Embryonic facial prominence (tissue), 1 donor: ENCODE results near the gene KLHDC7B.

Source experiments
- DNase-seq: peaks from one replicate; pipeline ENCODE4 v3.0.0-alpha.2; 2016; ENCODE audit errors: extremely low spot score

The KLHDC7B gene

GRCh38 chr22:50572965-50573364 is 27.3 kb downstream of the KLHDC7B start:
- no peak for DNase-seq

GRCh38 chr22:50573491-50574382 is 28.0 kb downstream of the KLHDC7B start:
- DNase-seq: no peak

DNA sequence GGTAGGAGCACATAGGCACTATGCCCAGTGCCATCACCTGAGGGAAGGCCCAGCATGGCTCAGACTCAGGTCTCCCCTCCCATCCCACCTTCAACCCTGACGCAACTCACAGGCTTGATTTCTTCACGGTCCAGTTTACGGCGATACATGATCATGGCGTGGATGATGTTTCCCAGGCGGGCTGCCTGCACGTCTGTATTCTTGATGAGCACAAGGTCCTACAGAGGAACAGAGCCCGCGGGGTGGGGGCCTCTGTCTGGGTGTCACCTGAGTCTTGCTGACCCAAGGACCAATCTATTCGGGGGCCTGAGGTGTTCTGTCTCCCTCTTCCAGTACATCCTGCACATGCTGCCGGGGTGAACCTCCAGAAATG is 28.7 kb downstream of the KLHDC7B start:
- no peak for DNase-seq

- DNase-seq: no peak
These were observed 29.8 kb downstream of the KLHDC7B start for GRCh38 chr22:50575426-50575941.

- no peak for DNase-seq
These were observed 30.4 kb downstream of the KLHDC7B start for GRCh38 chr22:50576070-50576469.

DNA sequence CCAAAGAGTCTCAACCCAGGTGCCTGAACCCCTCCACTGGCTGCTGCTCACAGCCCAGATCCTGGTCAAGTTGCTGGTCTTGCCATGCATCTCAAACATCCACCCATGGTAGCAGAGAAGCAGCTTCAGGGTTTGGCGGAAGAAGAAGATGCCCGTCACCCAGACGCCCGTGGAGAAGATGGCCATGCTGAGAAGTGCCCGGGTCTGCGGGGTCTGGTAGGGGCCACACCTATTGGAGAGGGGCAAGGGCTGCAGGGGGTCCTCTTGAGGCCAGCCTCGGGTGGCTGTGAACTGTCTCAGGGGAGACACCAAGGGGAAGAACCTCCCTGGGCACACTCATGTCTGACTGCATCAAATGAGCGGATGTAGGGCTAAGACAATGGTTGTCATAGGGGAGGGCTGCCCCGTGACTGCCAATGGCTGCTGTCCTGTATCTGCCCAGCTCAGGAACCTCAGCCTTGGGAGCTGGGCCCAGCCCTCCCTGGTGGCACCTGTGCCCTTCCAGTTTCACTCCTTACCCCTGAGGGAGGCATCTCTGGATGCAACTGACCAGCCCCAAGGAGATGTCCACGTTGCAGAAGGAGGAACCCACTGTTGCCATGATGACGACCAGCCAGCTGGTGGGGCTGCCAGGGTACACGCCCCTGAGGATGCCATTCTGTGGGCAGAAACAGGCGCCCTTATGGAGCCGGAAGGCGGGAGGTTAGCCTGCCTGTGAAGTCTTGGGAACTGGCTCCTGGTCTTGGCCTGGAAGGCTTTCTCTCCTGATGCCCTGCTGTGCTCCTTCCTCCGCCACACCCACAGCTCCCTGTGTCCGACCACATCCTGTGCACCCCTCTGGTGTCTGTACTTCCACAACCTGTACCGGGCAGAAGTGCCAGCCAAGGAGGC is 31.4 kb downstream of the KLHDC7B start:
- no peak for DNase-seq

DNA sequence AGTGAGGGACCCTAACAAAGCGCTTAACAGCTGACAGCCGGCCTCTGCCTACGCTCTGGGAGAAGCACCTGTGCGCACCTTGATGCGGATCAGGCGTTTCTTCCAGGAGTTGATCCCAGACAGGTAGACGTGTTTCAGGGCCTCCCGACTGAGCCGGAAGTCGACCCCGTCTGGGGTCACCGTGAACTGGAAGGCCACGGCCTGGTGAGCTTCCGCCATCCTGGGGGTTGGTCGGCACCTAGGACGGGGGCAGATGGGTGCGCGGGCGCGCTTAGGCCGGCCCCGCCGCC is 31.9 kb downstream of the KLHDC7B start:
- DNase-seq: no peak

DNA sequence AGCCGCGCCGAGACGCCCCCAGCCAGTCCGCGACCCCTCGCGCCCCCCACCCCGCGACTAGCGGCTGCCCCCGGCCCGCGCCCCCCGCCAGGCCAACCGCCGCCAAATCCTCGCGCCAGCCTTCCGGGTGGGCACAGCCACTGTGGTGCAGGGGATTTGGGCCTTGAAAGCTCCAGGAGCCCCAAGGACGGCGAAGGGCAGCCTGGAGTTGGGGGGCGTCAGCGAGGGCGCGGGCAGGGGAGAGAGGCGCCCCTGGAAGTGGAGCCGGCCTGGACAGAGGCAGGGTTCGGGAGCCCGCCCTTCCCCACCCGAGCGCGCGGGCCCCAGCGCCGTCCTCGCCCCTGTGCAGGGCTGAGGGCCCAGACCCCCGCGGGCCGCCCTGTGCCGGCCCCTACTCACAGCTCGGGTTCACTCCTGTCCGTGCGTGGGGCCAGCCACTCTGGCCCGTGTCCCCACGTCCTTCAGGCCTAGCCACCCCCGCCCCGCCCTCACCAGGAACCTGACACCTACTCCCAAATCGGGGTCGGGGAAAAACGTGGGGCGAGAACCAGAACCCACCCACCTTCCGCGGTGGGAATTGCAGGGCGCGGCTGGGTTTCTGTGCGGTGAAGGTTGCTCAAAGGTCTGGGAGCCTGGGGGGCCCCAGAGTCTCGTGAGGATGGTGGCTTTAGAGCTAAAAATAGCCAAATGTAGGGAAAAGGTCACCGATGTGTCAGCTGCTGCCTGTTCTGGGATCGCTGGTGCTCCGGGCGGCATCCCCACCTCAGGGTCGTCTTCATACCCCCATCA is 32.5 kb downstream of the KLHDC7B start, which contains the start of gene CPT1B:
CPT1B (minus strand) TSS at position 441 of the 789 bp plus-strand sequence. CDS start 512 bp downstream, outside the sequence.
- DNase-seq: no peak

DNA sequence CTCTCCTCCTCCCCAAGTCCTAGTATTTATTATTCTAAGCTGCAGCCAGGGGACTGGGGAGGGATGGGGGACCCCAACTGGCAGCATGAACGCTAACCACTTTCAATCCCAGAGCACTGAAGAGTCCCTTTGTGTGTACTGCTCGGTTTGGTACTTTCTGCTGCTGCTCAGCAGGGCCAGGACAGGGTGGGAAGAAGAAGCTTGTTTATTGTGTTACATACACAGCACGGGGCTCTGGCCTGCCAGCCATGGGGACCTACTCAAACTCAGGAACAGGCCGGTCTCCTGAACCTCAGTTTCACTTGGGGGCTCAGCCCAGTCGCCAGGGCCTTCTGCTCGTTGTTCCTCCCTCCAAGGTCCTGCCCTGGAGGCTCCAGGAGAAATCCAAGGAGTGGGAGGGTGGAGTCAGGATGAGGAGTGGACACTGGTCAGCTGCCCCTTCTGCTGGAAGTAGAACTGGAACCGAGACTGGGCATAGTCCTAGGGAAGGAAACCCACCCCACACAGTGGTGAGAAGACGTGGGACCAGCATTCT is 33.1 kb downstream of the KLHDC7B start:
- DNase-seq: no peak

GRCh38 chr22:50579752-50580151 is 34.1 kb downstream of the KLHDC7B start:
- no peak for DNase-seq

GRCh38 chr22:50581031-50581949 is 35.6 kb downstream of the KLHDC7B start:
- no peak for DNase-seq

DNA sequence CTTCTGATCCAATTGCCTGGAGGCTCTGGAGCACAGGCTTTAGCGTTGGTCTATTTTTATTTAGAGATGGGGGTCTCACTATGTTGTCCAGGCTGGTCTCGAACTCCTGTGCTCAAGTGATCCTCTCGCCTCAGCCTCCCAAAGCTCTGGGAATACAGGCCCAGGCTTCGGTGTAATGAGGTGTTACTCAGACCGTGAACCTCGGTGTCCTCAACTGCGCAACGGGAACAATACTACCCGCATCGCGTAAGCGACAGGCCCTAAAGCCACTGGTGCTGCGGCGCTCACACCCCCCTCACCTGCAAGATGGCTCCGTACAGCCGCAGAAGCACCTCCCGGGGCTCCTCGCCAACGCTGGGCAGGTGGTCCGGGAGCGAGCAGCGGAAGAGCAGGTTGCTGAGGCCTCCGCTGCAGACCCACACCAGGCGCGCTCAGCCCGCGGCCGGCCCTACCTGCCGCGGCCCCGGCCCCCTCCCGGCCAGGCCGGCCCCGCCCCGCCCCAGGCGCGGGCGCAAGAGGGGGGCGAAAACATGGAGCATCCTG is 36.3 kb downstream of the KLHDC7B start:
- DNase-seq: no peak

DNA sequence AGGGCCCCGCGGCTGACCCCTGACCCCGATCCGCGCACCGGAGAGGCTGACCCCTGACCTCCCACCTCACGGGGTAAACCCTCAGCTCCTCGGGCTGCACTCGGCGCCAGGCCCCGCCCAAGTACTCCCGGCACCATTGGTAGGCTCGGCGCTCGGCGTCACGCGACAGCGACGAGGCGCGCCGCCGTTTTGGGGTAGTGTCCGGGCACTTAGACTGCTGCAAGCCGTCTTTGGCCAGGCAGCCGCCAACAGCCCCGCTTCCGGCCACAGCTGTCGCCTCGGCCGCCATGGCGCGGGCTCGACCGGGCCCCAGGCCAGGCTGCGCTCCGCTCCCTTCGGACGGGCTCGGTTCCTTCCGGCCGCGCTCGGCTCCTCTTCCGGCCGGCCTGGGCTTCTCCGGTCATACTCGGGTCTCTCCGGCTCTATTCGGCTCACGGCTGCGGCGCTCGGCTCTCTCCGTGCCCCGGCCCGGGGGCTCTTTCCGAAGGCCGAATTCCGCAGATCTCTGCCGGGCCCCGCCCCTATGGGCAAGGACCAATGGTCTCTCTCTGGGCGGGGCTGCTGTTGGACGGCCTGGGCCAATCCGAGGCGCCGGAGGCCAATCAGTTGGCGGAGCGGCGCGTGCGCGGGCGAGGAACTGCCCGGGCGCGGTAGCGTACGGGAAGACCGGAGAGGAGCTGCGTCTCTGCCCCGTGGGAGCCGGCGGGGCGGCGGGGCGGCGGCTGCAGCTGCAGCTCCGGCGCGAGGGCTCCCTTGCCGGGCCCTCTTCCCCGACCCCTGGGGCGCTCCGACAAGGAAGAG is 37.0 kb downstream of the KLHDC7B start, which contains the start of gene CHKB:
CHKB (minus strand) TSS at position 357 of the 801 bp plus-strand sequence; CDS start at position 289, 68 bp downstream.
- peak; percentile 96 for DNase-seq

DNA sequence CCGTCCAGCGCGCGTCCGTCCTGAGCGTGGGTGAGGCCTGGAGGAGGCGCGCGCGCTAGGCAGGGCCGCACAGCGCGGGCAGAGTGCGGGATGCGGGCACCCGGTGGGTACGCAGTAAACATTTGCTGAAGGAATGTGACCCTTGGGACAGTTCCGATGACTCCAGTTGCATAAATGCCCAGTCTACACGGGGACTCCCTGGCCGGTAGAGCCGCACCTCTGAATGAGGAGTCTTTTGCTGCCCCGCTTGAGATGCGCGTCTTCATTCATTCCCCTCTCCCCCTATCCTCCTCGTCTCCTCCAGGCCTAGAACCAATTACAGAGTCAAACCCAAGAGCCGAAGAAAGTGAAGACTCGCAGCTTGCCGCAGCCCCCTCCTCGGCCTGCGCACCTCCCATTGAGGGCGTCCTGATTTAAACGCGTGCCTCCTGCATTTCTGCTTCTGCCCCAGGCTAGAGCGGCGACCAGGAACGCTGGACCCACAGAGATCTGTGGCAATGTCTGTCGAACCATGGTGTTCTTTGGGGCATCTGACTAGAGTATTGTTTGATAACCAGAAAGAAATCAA is 37.7 kb downstream of the KLHDC7B start:
- no peak for DNase-seq

GRCh38 chr22:50584106-50585096 is 38.7 kb downstream of the KLHDC7B start:
- no peak for DNase-seq

GRCh38 chr22:50585238-50585637 is 39.5 kb downstream of the KLHDC7B start:
- DNase-seq: no peak

GRCh38 chr22:50585781-50586180 is 40.1 kb downstream of the KLHDC7B start:
- no peak for DNase-seq

DNA sequence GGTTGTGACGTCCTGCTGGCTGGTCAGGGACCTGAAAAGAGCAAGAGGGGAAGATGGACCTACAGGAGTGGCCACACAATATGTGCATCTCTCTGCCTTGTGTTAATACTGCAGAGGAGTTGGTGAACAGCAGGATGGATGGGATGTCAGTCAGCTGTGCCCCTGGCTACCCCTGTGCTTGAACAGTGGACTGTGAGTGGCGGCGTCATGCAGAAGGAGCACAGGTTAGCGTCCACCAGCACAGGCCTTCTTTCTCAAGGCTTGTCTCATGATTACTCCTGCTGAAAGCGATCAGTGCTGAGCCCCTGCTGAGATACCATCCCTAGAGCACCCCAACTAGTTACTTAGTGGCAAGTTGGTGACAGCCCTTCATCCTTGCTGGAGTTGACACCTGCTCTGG is 40.7 kb downstream of the KLHDC7B start:
- no peak for DNase-seq
